ENCODE measurements around the gene CLASP1. TPM values are rescaled to one million over a fixed set of nuclear protein-coding genes. Genes with fewer than 3 reads are reported as not detected.
"Not testable (repeated sequence)": the region's sequence is repeated elsewhere in the genome, so short reads cannot be mapped to it uniquely, and the experiment has no call there.

Gene CLASP1
- polyA plus RNA-seq, 1 experiment: 12.8 TPM

DNA sequence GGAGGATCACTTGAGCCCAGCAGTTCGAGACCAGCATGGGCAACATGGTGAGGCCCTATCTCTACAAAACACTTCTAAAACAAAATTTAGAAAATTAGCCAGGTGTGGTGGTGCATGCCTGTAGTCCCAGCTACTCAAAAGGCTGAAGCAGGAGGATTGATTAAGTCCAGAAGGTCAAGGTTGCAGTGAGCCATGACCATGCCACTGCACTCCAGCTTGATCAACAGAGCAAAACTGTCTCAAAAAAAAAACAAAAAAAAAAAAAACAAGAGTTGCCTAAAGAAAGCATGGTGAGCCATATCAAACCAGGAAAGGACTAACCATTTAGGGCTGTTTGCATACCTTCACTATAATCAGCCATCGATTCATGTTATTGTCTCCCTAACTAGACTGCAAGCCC, 4.5 kb downstream of the CLASP1 start:
- Histone ChIP-seq H3K27ac (ENCODE audit: low read depth, low read length) (no peak overlapping the region), H3K27me3 (ENCODE audit: control insufficient read depth, insufficient read depth, low read length) (no peaks in the 10 kb centered on the region), H3K4me3 (ENCODE audit: low read depth, low read length) (no peak overlapping the region), H3K9me3 (ENCODE audit: control insufficient read depth, insufficient read depth, low read length) (no peaks in the 10 kb centered on the region; the same call in 1 of the 2 replicates)
- TF ChIP-seq, protein P1, sequence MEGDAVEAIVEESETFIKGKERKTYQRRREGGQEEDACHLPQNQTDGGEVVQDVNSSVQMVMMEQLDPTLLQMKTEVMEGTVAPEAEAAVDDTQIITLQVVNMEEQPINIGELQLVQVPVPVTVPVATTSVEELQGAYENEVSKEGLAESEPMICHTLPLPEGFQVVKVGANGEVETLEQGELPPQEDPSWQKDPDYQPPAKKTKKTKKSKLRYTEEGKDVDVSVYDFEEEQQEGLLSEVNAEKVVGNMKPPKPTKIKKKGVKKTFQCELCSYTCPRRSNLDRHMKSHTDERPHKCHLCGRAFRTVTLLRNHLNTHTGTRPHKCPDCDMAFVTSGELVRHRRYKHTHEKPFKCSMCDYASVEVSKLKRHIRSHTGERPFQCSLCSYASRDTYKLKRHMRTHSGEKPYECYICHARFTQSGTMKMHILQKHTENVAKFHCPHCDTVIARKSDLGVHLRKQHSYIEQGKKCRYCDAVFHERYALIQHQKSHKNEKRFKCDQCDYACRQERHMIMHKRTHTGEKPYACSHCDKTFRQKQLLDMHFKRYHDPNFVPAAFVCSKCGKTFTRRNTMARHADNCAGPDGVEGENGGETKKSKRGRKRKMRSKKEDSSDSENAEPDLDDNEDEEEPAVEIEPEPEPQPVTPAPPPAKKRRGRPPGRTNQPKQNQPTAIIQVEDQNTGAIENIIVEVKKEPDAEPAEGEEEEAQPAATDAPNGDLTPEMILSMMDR (IDR thresholded peaks at IDR 0.05; ENCODE audit: low read depth, low read length): no peak
- CTCF ChIA-PET: no interaction called here
- DNase-seq (ENCODE audit: low read depth, low spot score): no peak
- POLR2A ChIA-PET: no interaction called here

DNA sequence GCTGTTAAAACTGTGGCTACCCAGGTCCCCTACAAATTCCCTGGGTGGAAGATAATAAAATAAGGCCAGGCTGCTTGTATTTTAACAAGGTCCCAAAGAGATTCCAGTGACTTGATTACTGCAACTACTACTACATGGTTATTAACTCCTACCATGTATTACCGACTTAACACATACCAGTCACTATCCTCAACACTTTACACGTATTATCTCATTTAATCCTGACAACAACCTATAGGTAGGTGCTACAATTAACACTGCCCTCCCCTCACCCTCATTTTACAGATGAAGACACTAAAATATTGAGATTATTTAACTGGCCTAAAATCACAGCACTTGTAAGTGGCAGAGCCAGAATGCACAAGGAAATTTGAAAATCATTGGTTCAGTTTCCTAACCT, 5.4 kb downstream of the CLASP1 start:
- CTCF ChIA-PET: interaction anchor here (0.6 kb wide), 1 partner anchor 114 kb away, joined by 3 read pairs; no protein-coding TSS in a partner anchor
- POLR2A ChIA-PET: no interaction called here
- no peaks in the 10 kb centered on the region; the same call in 1 of the 2 replicates for H3K9me3 ChIP-seq (ENCODE audit: control insufficient read depth, insufficient read depth, low read length)

DNA sequence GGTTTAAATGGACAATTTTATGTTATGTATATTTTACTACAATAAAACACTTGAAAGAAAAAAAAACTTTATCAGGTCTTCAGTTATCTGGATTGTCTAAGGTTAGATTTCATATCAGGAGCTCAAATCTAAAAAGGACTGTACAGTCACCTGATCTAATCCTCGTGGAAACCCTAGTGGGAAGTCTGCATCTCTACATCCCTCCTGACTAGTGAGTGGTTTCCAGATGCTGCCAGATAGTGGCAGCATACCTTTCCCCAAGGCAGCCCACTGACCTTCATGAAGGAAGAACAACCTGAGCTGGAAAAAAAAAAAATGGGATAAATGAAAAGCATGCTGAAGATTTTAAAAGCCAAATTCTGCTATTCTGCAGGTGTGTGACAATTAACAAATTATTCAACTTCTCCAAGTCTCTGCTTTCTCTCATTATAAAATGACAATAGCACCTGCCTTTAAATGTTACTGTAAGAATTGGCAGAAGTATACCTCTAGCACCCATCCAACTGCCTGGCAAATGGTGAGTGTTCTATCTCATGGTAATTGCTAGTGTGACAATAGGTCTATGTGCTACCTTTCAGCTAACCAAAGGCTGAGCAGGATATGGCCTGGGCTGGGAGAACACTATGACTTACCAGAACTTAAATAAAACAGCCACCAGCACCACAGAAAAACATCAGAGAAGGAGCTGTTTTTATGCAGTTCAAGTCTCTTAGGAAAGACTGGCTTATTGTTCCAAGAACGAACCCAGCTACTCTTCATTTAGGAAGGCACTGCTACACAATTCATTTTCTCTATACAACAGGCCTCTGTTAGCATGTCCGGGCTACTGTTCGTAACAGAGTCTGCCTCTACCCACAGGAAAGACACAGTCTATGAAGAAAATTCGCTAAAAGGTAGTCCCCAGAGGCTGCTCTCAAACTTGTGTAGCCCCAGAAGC, 8.6 kb downstream of the CLASP1 start:
- CTCF ChIA-PET: interaction anchor here (0.7 to 1.0 kb wide), 2 partner anchors 110 to 127 kb away, joined by 3 read pairs; partner anchors contain the start of gene RNU4ATAC
- TF ChIP-seq, protein P1 (IDR thresholded peaks at IDR 0.05; ENCODE audit: low read depth, low read length): no peak
- H3K9me3 ChIP-seq (ENCODE audit: control insufficient read depth, insufficient read depth, low read length): no peaks in the 10 kb centered on the region
- peak overlapping the region; percentile 31 for H3K27ac ChIP-seq (ENCODE audit: low read depth, low read length)
- H3K27me3 ChIP-seq (ENCODE audit: control insufficient read depth, insufficient read depth, low read length): no peaks in the 10 kb centered on the region
- POLR2A ChIA-PET: no interaction called here
- DNase-seq (ENCODE audit: low read depth, low spot score): no peak
- no peak overlapping the region for H3K4me3 ChIP-seq (ENCODE audit: low read depth, low read length)

More for the DNA sequence above, 5.4 kb downstream of the CLASP1 start:
- TF ChIP-seq, protein P1 (IDR thresholded peaks at IDR 0.05; ENCODE audit: low read depth, low read length): no peak
- DNase-seq (ENCODE audit: low read depth, low spot score): no peak
- H3K27ac ChIP-seq (ENCODE audit: low read depth, low read length): no peak overlapping the region
- H3K27me3 ChIP-seq (ENCODE audit: control insufficient read depth, insufficient read depth, low read length): no peaks in the 10 kb centered on the region
- H3K4me3 ChIP-seq (ENCODE audit: low read depth, low read length): no peak overlapping the region

DNA sequence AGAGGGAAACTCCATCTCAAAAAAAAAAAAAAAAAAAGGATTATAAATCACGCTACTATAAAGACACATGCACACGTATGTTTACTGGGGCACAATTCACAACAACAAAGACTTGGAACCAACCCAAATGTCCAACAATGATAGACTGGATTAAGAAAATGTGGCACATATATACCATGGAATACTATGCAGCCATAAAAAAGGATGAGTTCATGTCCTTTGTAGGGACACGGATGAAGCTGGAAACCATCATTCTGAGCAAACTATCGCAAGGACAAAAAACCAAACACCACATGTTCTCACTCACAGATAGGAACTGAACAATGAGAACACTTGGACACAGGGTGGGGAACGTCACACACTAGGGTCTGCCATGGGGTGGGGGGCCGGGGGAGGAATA, 9.4 kb downstream of the CLASP1 start:
- H3K4me3 ChIP-seq (ENCODE audit: low read depth, low read length); H3K27ac ChIP-seq (ENCODE audit: low read depth, low read length); H3K27me3 ChIP-seq (ENCODE audit: control insufficient read depth, insufficient read depth, low read length); DNase-seq (ENCODE audit: low read depth, low spot score); CTCF ChIA-PET; POLR2A ChIA-PET; H3K9me3 ChIP-seq (ENCODE audit: control insufficient read depth, insufficient read depth, low read length): not testable (repeated sequence)

DNA sequence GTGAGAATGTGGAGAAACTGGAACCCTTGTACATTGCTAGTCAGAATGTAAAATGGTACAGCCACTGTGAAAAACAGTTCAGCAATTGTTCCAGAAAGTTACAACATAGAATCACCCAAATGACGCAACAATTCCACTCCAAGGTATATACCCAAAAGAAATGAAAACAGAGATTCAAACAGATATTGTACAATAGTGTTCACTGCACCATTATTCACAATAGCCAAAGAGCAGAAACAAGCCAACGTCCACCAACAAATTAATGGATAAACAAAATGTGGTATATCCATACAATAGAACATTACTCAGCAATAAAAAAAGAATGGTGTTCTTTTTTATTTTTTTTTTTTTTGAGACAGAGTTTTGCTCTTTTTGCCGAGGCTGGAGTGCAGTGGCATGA, 10.9 kb downstream of the CLASP1 start:
- Histone ChIP-seq H3K9me3 (ENCODE audit: control insufficient read depth, insufficient read depth, low read length) (no peaks in the 10 kb centered on the region), H3K27me3 (ENCODE audit: control insufficient read depth, insufficient read depth, low read length) (no peaks in the 10 kb centered on the region), H3K27ac (ENCODE audit: low read depth, low read length) (no peak overlapping the region), H3K4me3 (ENCODE audit: low read depth, low read length) (no peak overlapping the region)
- TF ChIP-seq, protein P1 (IDR thresholded peaks at IDR 0.05; ENCODE audit: low read depth, low read length): no peak
- POLR2A ChIA-PET: interaction anchor here (0.7 kb wide), 1 partner anchor 10 kb away, joined by 4 read pairs; no protein-coding TSS in a partner anchor
- CTCF ChIA-PET: no interaction called here
- no peak for DNase-seq (ENCODE audit: low read depth, low spot score)
